ENCODE data around the gene RPRD1B. TPM values are rescaled to one million over a fixed set of nuclear protein-coding genes. Genes with fewer than 3 reads are reported as not detected.

RPRD1B gene
- total RNA-seq, 1 experiment from 2014 or later: 43.6 TPM

DNA sequence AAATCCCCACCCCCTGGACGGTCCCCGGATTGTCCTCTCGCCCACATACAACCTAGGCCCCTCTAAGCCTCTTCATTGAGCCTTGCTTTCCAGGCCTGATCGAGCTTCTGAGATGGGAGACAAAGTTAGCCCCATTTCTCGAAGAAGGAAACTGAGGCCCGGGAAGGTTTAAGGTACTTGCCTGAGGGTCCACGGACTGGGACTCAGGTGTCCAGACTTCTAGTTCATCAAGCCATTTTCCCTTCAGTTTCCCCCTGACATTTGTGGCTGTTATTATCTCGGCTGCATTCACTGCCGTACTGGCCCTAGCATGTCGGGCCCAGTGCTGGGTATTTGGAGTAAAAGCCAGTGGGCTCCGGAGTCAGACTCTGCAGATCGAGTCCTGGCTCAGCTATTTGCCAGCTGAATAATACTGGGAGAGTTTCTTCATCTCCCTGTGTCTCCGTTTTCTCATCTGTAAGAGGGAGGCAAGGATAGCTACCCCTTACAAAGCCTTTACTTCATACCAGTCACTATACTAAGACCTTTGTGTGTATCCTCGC is 633 bp downstream of the RPRD1B start:
- CTCF ChIA-PET: no interaction called here
- peaks cover 63% of the 10 kb centered on the region for H3K4me1 ChIP-seq (ENCODE audit: insufficient read depth, low read length)

GRCh38 chr20:38034961-38035360 is 1.4 kb downstream of the RPRD1B start:
- intact Hi-C loops (cut with micrococcal nuclease): no loop called here
- H3K27ac ChIP-seq (ENCODE audit: low read length): 0 out of 2 replicates have a peak overlapping the region, but pooled peaks have one; percentile 75
- H2AFZ ChIP-seq (ENCODE audit: low read length): no peak overlapping the region

More for the DNA sequence above, 633 bp downstream of the RPRD1B start:
- no TSS peak for BruUV-seq (replicated peaks)
- Histone ChIP-seq H3K9me3 (ENCODE audit: low read length) (no peaks in the 10 kb centered on the region), H3K27ac (ENCODE audit: low read length) (peak overlapping the region; percentile 75), H3K27me3 (ENCODE audit: low read length) (no peaks in the 10 kb centered on the region), H3K9me2 (replicated peaks; ENCODE audit: low read length) (no peaks in the 10 kb centered on the region), H2AFZ (ENCODE audit: low read length) (peak overlapping the region; percentile 86), H3K79me2 (ENCODE audit: low read length) (peaks cover 100% of the 10 kb centered on the region), H3K4me3 (ENCODE audit: low read length) (peak overlapping the region; percentile 94), H3K9ac (ENCODE audit: low read length) (peak overlapping the region; percentile 98), H3K4me2 (ENCODE audit: low read length) (peak overlapping the region; percentile 86), H3K36me3 (ENCODE audit: low read depth, low read length) (peaks cover 11% of the 10 kb centered on the region; the same call in 1 of the 2 replicates), H3F3A (ENCODE audit: low read length, unreplicated experiment) (no peaks in the 10 kb centered on the region), H4K20me1 (ENCODE audit: low read length) (peaks cover 9% of the 10 kb centered on the region)
- intact Hi-C loops (cut with micrococcal nuclease): no loop called here
- POLR2A ChIA-PET (ENCODE audit: unreplicated experiment): interaction anchor here (0.8 to 1.4 kb wide), 2 partner anchors 10 to 13 kb away, joined by 3 to 5 read pairs; no protein-coding TSS in a partner anchor
- DNase-seq (no peak), ATAC-seq (peak; percentile 8)
- TF ChIP-seq, protein P1, sequence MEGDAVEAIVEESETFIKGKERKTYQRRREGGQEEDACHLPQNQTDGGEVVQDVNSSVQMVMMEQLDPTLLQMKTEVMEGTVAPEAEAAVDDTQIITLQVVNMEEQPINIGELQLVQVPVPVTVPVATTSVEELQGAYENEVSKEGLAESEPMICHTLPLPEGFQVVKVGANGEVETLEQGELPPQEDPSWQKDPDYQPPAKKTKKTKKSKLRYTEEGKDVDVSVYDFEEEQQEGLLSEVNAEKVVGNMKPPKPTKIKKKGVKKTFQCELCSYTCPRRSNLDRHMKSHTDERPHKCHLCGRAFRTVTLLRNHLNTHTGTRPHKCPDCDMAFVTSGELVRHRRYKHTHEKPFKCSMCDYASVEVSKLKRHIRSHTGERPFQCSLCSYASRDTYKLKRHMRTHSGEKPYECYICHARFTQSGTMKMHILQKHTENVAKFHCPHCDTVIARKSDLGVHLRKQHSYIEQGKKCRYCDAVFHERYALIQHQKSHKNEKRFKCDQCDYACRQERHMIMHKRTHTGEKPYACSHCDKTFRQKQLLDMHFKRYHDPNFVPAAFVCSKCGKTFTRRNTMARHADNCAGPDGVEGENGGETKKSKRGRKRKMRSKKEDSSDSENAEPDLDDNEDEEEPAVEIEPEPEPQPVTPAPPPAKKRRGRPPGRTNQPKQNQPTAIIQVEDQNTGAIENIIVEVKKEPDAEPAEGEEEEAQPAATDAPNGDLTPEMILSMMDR (conservative IDR thresholded peaks at IDR 0.05; ENCODE audit: low read depth, low read length): no peak
- TF ChIP-seq EZH2phosphoT487 (IDR thresholded peaks at IDR 0.05; ENCODE audit: borderline replicate concordance, low read length): no peak
- no peak for TF ChIP-seq EZH2 (IDR thresholded peaks at IDR 0.05; ENCODE audit: low read length, unreplicated experiment)

More at GRCh38 chr20:38034961-38035360, 1.4 kb downstream of the RPRD1B start:
- Histone ChIP-seq H3K9ac (ENCODE audit: low read length) (peak overlapping the region; percentile 98), H3K4me2 (ENCODE audit: low read length) (peak overlapping the region; percentile 86), H3K27me3 (ENCODE audit: low read length) (no peaks in the 10 kb centered on the region), H3K9me3 (ENCODE audit: low read length) (no peaks in the 10 kb centered on the region), H3K36me3 (ENCODE audit: low read depth, low read length) (peaks cover 12% of the 10 kb centered on the region; the same call in 1 of the 2 replicates), H3F3A (ENCODE audit: low read length, unreplicated experiment) (no peaks in the 10 kb centered on the region), H3K4me1 (ENCODE audit: insufficient read depth, low read length) (peaks cover 64% of the 10 kb centered on the region), H3K9me2 (replicated peaks; ENCODE audit: low read length) (no peaks in the 10 kb centered on the region), H4K20me1 (ENCODE audit: low read length) (peaks cover 9% of the 10 kb centered on the region), H3K79me2 (ENCODE audit: low read length) (peaks cover 100% of the 10 kb centered on the region), H3K4me3 (ENCODE audit: low read length) (peak overlapping the region; percentile 94)
- ChIA-PET CTCF (no interaction called here), POLR2A (ENCODE audit: unreplicated experiment) (no interaction called here)
- TF ChIP-seq EZH2 (IDR thresholded peaks at IDR 0.05; ENCODE audit: low read length, unreplicated experiment): no peak
- TF ChIP-seq EZH2phosphoT487 (IDR thresholded peaks at IDR 0.05; ENCODE audit: borderline replicate concordance, low read length): no peak
- TF ChIP-seq, protein P1 (conservative IDR thresholded peaks at IDR 0.05; ENCODE audit: low read depth, low read length): no peak
- TSS peak; percentile 30 for BruUV-seq (replicated peaks)
- ATAC-seq (no peak), DNase-seq (peak; percentile 29)
